ENCODE data around the gene RIMBP3C.
A peak's percentile ranks its signal among the peaks of the same experiment; 100 is the strongest.
"Not testable (repeated sequence)": the region's sequence is repeated elsewhere in the genome, so short reads cannot be mapped to it uniquely, and the experiment has no call there.

RIMBP3C gene

DNA sequence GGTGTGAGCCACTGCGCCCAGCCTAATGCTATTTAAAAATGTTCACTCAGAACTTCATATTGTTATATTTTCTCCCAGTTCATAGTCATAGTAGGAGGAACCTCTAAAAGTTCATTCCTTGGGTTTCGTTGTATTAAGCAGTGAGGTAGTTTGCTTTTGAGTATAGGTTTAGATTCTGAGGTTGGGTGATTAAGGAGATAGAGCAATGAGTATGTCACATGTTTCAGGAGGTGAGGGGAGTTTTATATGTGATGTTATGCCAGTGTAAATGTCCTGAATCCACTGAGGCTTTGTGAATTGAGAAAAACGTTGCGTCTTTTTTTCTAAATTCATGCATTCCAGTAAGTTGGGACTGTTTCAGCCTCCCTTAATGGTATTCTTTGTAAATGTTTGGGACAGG, 20.4 kb upstream of the RIMBP3C start:
- Histone ChIP-seq H3K4me1 (ENCODE audit: control insufficient read depth in 2 of 2, insufficient read depth in 2 of 2, low read length in 2 of 2) (peaks cover 29 to 38% of the 10 kb centered on the region in 2 donors), H3K9me3 (ENCODE audit: control insufficient read depth in 2 of 2, low read length in 2 of 2) (no peaks in the 10 kb centered on the region), H3K27ac (ENCODE audit: low read depth in 2 of 2, low read length in 2 of 2) (no peak overlapping the region), H3K4me3 (ENCODE audit: low read length in 2 of 2) (no peak overlapping the region), H3K9ac (ENCODE audit: low read depth in 1 of 2, low read length in 2 of 2) (no peak overlapping the region), H3K27me3 (ENCODE audit: control insufficient read depth in 2 of 2, insufficient read depth in 2 of 2, low read length in 2 of 2) (no peaks in the 10 kb centered on the region), H3K36me3 (ENCODE audit: control insufficient read depth in 2 of 2, insufficient read depth in 2 of 2, low read length in 2 of 2) (no peaks in the 10 kb centered on the region)

DNA sequence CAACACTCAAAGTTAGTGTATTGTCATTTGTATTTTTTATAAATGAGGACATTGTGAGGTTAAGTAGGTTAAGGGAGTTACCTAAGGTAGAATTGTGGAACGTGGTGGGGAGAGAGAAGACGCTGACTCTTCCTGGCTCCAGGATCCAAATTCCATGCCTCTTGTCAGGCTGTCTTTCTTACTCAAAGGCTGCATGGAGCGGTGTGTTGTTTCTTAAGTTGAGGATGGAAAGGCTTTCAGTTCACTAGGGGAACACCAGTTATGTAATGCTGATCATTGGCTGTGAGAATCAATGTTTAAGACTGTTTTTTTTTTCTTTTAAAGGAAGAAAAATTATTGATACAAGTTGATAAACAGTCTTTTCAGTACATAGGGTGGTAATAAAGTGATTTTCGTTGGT, 19.1 kb upstream of the RIMBP3C start:
- no peak overlapping the region for H3K4me3 ChIP-seq (ENCODE audit: low read length in 2 of 2)
- H3K9me3 ChIP-seq (ENCODE audit: control insufficient read depth in 2 of 2, low read length in 2 of 2): no peaks in the 10 kb centered on the region

DNA sequence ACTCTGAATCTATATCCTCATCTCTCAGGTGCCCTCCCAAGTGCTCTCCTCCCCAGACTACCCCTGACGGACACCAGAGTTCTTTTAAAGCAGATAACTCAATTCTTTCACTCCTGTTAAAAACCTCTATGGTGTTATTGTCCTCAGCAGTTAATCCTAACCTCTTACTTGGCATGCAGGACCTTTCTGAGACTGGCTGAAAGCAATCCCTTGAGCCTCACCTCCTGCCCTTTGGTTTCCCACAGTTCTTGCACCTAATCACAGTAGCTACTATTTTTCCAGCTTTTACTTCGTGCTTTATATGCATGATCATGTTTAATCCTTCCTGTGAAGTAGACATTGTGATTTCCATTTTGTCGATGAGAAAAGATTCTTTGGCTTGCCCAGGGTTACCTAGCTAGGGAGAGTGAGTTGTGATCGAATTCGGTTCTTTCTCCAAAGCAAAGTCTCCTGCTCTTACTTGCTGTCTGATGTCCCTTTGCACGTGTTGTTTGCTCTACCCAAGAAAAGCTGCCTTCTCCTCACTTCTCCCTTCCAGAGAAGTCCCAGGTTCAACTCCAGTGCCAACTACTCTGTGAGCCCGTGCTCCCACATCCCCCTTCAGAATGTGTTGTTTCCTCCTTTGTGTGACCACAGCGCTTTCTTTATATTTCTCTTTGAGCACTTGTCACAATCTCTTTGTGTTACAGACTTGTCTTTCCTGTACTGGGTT, 18.4 kb upstream of the RIMBP3C start:
- Histone ChIP-seq H3K9me3 (ENCODE audit: control insufficient read depth in 2 of 2, low read length in 2 of 2) (no peaks in the 10 kb centered on the region), H3K27me3 (ENCODE audit: control insufficient read depth in 2 of 2, insufficient read depth in 2 of 2, low read length in 2 of 2) (no peaks in the 10 kb centered on the region), H3K36me3 (ENCODE audit: control insufficient read depth in 2 of 2, insufficient read depth in 2 of 2, low read length in 2 of 2) (no peaks in the 10 kb centered on the region), H3K9ac (ENCODE audit: low read depth in 1 of 2, low read length in 2 of 2) (no peak overlapping the region), H3K4me3 (ENCODE audit: low read length in 2 of 2) (peak overlapping the region; percentile 10 to 18), H3K27ac (ENCODE audit: low read depth in 2 of 2, low read length in 2 of 2) (no peak overlapping the region), H3K4me1 (ENCODE audit: control insufficient read depth in 2 of 2, insufficient read depth in 2 of 2, low read length in 2 of 2) (peaks cover 29 to 38% of the 10 kb centered on the region in 2 donors)

More for the DNA sequence above, 19.1 kb upstream of the RIMBP3C start:
- Histone ChIP-seq H3K27me3 (ENCODE audit: control insufficient read depth in 2 of 2, insufficient read depth in 2 of 2, low read length in 2 of 2) (no peaks in the 10 kb centered on the region), H3K4me1 (ENCODE audit: control insufficient read depth in 2 of 2, insufficient read depth in 2 of 2, low read length in 2 of 2) (peaks cover 29 to 38% of the 10 kb centered on the region in 2 donors), H3K27ac (ENCODE audit: low read depth in 2 of 2, low read length in 2 of 2) (no peak overlapping the region), H3K9ac (ENCODE audit: low read depth in 1 of 2, low read length in 2 of 2) (no peak overlapping the region), H3K36me3 (ENCODE audit: control insufficient read depth in 2 of 2, insufficient read depth in 2 of 2, low read length in 2 of 2) (no peaks in the 10 kb centered on the region)

DNA sequence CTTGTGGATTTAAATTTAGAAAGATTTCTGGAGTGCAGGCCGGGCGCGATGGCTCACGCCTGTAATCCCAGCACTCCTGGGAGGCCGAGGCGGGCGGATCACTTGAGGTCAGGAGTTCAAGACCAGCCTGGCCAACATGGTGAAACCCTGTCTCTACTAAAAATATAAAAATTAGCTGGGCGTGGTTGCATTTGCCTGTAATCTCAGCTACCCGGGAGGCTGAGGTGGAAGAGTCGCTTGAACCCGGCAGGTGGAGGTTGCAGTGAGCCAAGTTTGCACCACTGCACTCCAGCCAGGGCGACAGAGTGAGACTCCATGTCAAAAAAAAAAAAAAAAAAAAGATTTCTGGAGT, 17.8 kb upstream of the RIMBP3C start:
- peak overlapping the region; percentile 83 to 85 for H3K4me3 ChIP-seq (ENCODE audit: low read length in 2 of 2)
- H3K36me3 ChIP-seq (ENCODE audit: control insufficient read depth in 2 of 2, insufficient read depth in 2 of 2, low read length in 2 of 2); H3K9me3 ChIP-seq (ENCODE audit: control insufficient read depth in 2 of 2, low read length in 2 of 2); H3K27me3 ChIP-seq (ENCODE audit: control insufficient read depth in 2 of 2, insufficient read depth in 2 of 2, low read length in 2 of 2): not testable (repeated sequence)
- H3K27ac ChIP-seq (ENCODE audit: low read depth in 2 of 2, low read length in 2 of 2): peak overlapping the region; percentile 85 to 89
- peaks cover 26 to 34% of the 10 kb centered on the region in 2 donors for H3K4me1 ChIP-seq (ENCODE audit: control insufficient read depth in 2 of 2, insufficient read depth in 2 of 2, low read length in 2 of 2)
- H3K9ac ChIP-seq (ENCODE audit: low read depth in 1 of 2, low read length in 2 of 2): peak overlapping the region; percentile 88 to 95

DNA sequence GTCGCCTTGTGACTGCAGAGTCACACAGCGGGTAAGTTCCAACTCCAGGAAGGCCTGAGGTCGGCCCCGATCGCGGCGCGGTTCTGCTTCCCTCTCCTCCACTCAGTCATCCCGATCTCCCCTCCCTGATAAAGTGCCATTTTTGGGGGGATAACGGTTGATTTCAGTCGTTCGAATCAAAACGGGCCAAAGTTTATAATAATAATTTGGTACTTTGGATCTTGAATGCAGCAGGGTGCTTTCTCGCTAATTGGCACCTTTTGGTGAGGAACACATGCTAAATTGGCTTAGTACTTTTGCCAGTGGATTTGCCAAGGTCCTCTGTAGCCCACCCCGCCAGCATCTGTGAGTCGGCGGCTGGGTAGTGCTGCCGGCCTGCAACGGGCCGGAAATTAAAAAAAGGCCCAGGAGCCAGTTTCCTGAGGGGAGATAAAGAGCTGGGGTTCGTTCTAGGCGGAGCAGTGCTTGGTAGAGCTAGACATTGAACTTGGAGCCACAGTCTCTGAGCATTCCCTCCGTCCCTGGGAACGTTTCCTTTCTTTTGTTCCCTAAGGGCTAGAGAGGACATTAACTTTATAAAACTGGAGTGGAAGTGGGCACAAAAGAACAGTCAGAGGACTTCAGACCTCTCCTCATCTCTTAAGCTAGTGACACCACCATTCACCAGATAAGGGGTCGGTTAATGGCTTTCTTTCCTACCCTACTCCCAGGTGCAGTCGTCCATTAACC, 17.2 kb upstream of the RIMBP3C start:
- Histone ChIP-seq H3K9me3 (ENCODE audit: control insufficient read depth in 2 of 2, low read length in 2 of 2) (no peaks in the 10 kb centered on the region), H3K4me3 (ENCODE audit: low read length in 2 of 2) (peak overlapping the region; percentile 83 to 85), H3K36me3 (ENCODE audit: control insufficient read depth in 2 of 2, insufficient read depth in 2 of 2, low read length in 2 of 2) (no peaks in the 10 kb centered on the region), H3K9ac (ENCODE audit: low read depth in 1 of 2, low read length in 2 of 2) (peak overlapping the region; percentile 88 to 95), H3K27ac (ENCODE audit: low read depth in 2 of 2, low read length in 2 of 2) (peak overlapping the region; percentile 85 to 89), H3K27me3 (ENCODE audit: control insufficient read depth in 2 of 2, insufficient read depth in 2 of 2, low read length in 2 of 2) (no peaks in the 10 kb centered on the region), H3K4me1 (ENCODE audit: control insufficient read depth in 2 of 2, insufficient read depth in 2 of 2, low read length in 2 of 2) (peaks cover 22 to 28% of the 10 kb centered on the region in 2 donors)

DNA sequence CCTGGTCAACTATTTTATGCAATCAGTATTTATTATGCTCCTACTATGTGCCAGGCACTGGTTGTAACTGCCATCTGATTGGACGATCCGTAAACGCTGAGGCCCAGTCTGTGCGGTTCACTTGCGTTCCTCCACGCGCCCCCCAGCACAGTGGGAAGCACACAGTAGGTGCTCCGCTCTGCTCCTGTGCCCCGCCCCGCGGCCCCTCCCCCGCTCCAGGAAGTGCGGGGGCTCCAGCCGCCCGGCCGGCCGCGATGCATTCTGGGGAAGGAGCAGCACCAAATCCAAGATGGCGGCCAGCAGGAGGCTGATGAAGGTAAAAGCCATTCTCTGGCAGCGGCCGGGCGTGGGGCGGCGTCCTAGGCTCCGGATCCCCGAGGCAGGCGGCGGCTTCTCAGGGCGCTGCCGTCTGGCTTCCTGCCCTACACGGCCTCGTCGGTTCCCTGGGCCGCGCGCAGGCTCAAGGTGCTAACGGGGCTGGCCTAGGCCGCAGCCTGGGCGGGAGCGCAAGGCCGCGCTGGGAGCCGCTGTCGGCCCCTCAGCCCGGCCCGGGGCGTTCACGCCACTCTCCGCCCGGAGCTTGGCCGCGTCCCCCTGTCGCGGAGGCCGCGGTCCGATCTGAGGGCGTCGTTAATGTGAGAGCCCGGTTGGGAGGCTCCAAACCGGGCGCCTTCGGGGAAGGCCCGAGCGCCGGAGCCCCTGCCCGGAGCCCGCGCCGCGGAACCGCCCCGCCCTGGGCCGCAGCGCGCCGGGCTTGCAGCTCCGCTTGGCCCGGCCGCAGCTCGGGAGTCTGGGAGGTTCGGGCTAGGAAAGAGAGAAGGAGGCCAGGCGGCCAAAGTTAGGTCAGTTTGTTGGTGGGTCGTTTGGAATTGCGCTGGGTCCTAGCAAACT, 16.4 kb upstream of the RIMBP3C start, which contains the start of gene UBE2L3:
Gene UBE2L3, plus strand, starts transcription at position 259 of the 891 bp plus-strand sequence. Its CDS starts 31 bp downstream, at position 290.
- peaks cover 20 to 22% of the 10 kb centered on the region in 2 donors for H3K4me1 ChIP-seq (ENCODE audit: control insufficient read depth in 2 of 2, insufficient read depth in 2 of 2, low read length in 2 of 2)
- no peaks in the 10 kb centered on the region for H3K27me3 ChIP-seq (ENCODE audit: control insufficient read depth in 2 of 2, insufficient read depth in 2 of 2, low read length in 2 of 2)
- peak within 1 kb of the TSS; percentile 88 to 95 for H3K9ac ChIP-seq (ENCODE audit: low read depth in 1 of 2, low read length in 2 of 2)
- H3K4me3 ChIP-seq (ENCODE audit: low read length in 2 of 2): peak within 1 kb of the TSS; percentile 83 to 85
- H3K36me3 ChIP-seq (ENCODE audit: control insufficient read depth in 2 of 2, insufficient read depth in 2 of 2, low read length in 2 of 2): no peaks in the 10 kb centered on the region
- H3K9me3 ChIP-seq (ENCODE audit: control insufficient read depth in 2 of 2, low read length in 2 of 2): no peaks in the 10 kb centered on the region
- peak within 1 kb of the TSS; percentile 85 to 89 for H3K27ac ChIP-seq (ENCODE audit: low read depth in 2 of 2, low read length in 2 of 2)

DNA sequence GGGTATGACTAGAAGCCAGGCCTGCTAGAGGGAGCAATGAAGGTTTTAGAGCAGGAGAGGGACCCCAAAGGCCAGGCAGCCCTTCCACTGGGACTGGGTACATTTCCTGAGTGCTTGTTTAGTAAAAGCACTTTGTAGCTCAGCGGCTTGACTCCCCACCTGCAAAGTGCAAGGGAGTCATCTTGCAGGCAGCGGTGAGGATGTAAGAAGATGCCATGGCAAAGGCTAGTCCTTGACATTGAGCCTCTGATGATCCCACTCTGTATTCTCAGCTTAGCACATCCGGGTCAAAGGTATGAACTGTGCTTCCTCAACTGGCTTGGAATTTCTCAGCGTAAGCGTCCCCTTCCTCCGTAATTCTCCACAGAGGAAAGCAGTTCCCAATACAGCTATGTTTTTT, 13.2 kb upstream of the RIMBP3C start:
- no peak overlapping the region for H3K27ac ChIP-seq (ENCODE audit: low read depth in 2 of 2, low read length in 2 of 2)
- H3K36me3 ChIP-seq (ENCODE audit: control insufficient read depth in 2 of 2, insufficient read depth in 2 of 2, low read length in 2 of 2): no peaks in the 10 kb centered on the region
- no peak overlapping the region for H3K9ac ChIP-seq (ENCODE audit: low read depth in 1 of 2, low read length in 2 of 2)
- peaks cover 9 to 10% of the 10 kb centered on the region in 2 donors for H3K4me1 ChIP-seq (ENCODE audit: control insufficient read depth in 2 of 2, insufficient read depth in 2 of 2, low read length in 2 of 2)
- H3K27me3 ChIP-seq (ENCODE audit: control insufficient read depth in 2 of 2, insufficient read depth in 2 of 2, low read length in 2 of 2): no peaks in the 10 kb centered on the region
- H3K4me3 ChIP-seq (ENCODE audit: low read length in 2 of 2): no peak overlapping the region
- H3K9me3 ChIP-seq (ENCODE audit: control insufficient read depth in 2 of 2, low read length in 2 of 2): no peaks in the 10 kb centered on the region

DNA sequence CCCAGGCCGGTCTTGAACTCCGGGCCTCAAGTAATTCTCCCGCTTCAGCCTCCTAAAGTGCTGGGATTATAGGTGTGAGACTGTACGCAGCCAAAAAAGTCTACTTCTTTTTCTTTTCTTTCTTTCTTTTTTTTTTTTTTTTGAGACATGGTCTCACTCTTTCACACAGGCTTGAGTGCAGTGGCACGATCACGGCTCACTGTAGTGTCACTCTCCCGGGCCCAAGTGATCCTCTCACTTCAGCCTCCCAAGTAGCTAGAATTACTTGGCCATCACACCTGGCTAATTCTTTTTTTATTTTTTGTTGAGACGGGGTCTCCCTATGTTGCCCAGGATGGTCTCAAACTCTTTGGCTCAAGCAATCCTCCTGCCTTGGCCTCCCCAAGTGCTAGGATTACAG, 12.7 kb upstream of the RIMBP3C start:
- Histone ChIP-seq H3K9ac (ENCODE audit: low read depth in 1 of 2, low read length in 2 of 2) (no peak overlapping the region), H3K27ac (ENCODE audit: low read depth in 2 of 2, low read length in 2 of 2) (no peak overlapping the region), H3K4me1 (ENCODE audit: control insufficient read depth in 2 of 2, insufficient read depth in 2 of 2, low read length in 2 of 2) (peaks cover 5 to 6% of the 10 kb centered on the region in 2 donors), H3K27me3 (ENCODE audit: control insufficient read depth in 2 of 2, insufficient read depth in 2 of 2, low read length in 2 of 2) (no peaks in the 10 kb centered on the region), H3K4me3 (ENCODE audit: low read length in 2 of 2) (no peak overlapping the region), H3K36me3 (ENCODE audit: control insufficient read depth in 2 of 2, insufficient read depth in 2 of 2, low read length in 2 of 2) (no peaks in the 10 kb centered on the region), H3K9me3 (ENCODE audit: control insufficient read depth in 2 of 2, low read length in 2 of 2) (no peaks in the 10 kb centered on the region)

DNA sequence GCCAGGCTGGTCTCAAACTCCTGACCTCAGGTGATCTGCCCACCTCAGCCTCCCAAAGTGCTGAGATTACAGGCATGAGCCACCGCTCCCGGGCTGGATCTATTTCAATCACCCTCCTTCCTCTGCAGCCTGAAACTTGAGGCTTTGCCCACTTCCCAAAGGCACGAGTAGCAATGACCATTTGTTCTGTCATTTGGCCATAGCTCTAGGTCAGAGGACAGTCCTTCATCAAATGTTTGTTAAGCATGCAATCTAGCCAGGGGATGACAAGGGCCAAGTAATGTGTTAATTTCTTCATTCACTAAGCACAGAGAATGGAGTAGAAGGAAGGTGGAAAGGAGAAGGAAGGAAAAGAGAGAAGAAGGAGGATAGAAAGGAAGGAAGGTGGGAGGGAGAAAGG, 9.4 kb upstream of the RIMBP3C start:
- not testable (repeated sequence) for H3K4me1 ChIP-seq (ENCODE audit: control insufficient read depth in 2 of 2, insufficient read depth in 2 of 2, low read length in 2 of 2); H3K27me3 ChIP-seq (ENCODE audit: control insufficient read depth in 2 of 2, insufficient read depth in 2 of 2, low read length in 2 of 2)

More for the DNA sequence above, 9.4 kb upstream of the RIMBP3C start:
- not testable (repeated sequence) for H3K27ac ChIP-seq (ENCODE audit: low read depth in 2 of 2, low read length in 2 of 2); H3K9ac ChIP-seq (ENCODE audit: low read depth in 1 of 2, low read length in 2 of 2); H3K9me3 ChIP-seq (ENCODE audit: control insufficient read depth in 2 of 2, low read length in 2 of 2); H3K36me3 ChIP-seq (ENCODE audit: control insufficient read depth in 2 of 2, insufficient read depth in 2 of 2, low read length in 2 of 2); H3K4me3 ChIP-seq (ENCODE audit: low read length in 2 of 2)
